SK-N-SH (cell line): Measurements from ENCODE around the gene PJA2. TPM values are rescaled to one million over a fixed set of nuclear protein-coding genes. Genes with fewer than 3 reads are reported as not detected.

ENCODE experiments used
- CTCF ChIA-PET: fragments of 300-600, 350-600 bp; formaldehyde crosslinking; extraction: SDS; loops from one replicate; lab custom pipeline; 2021; lab: Yijun Ruan, JAX
- POLR2A ChIA-PET: fragments of 350-600 bp; sonication (Branson Sonifier 250); formaldehyde crosslinking; extraction: SDS; loops from one replicate; lab custom pipeline; 2020; ENCODE audit warnings: antibody characterized with exemption, inconsistent platforms; lab: Yijun Ruan, JAX
- DNase-seq: peaks from one replicate; pipeline ENCODE4 v3.0.0; 2012
- H2AFZ ChIP-seq: fragments of 200-600 bp; sonication (generic); 2 replicates; pipeline ENCODE4 v1.8.1; 2016; ENCODE audit warnings: antibody characterized with exemption, mild to moderate bottlenecking, low read depth
- H3F3A ChIP-seq: fragments of 200-600 bp; sonication (generic); replicated peaks from 2 replicates; pipeline ENCODE3; 2016; ENCODE audit warnings: antibody characterized with exemption, mild to moderate bottlenecking; ENCODE audit not compliant: insufficient read depth
- H3K27ac ChIP-seq, 2 experiments: fragments of 200-500 bp in 1 of 2; fragments of 200-600 bp in 1 of 2; sonication (Bioruptor generic) in 1 of 2; sonication (generic), shearing (Covaris generic) in 1 of 2; 2 replicates each; pipeline versions ENCODE4 v1.5.1 to v1.6.1; 2014 to 2016; ENCODE audit warnings: low read depth in 2 of 2, inconsistent platforms in 1 of 2, low read length in 1 of 2, mild to moderate bottlenecking in 1 of 2, mixed read lengths in 1 of 2
- H3K27me3 ChIP-seq: fragments of 200-600 bp; sonication (generic), shearing (Covaris generic); 2 replicates; pipeline ENCODE4 v1.6.1; 2016; ENCODE audit warnings: mixed run types; ENCODE audit not compliant: insufficient read depth
- H3K36me3 ChIP-seq, 2 experiments: fragments of 200-500 bp in 1 of 2; fragments of 200-600 bp in 1 of 2; sonication (Bioruptor generic) in 1 of 2; sonication (generic) in 1 of 2; replicated peaks in 1 of 2; 2 replicates each; pipeline versions ENCODE3 to v1.5.1; 2014 to 2016; ENCODE audit warnings: low read length in 1 of 2, mild to moderate bottlenecking in 1 of 2; ENCODE audit not compliant: insufficient read depth in 2 of 2, control insufficient read depth in 1 of 2
- H3K4me1 ChIP-seq, 2 experiments: fragments of 200-500 bp in 1 of 2; fragments of 200-600 bp in 1 of 2; sonication (Bioruptor generic) in 1 of 2; sonication (generic), shearing (Covaris generic) in 1 of 2; 2 replicates each; pipeline versions ENCODE4 v1.5.1 to v1.6.1; 2014 to 2016; ENCODE audit warnings: low read depth in 1 of 2, low read length in 1 of 2, mixed run types in 1 of 2; ENCODE audit not compliant: insufficient read depth in 2 of 2, control insufficient read depth in 1 of 2
- H3K4me2 ChIP-seq: fragments of 200-600 bp; sonication (generic), shearing (Covaris generic); 2 replicates; pipeline ENCODE4 v1.6.1; 2017; ENCODE audit warnings: mixed run types
- H3K4me3 ChIP-seq, 2 experiments: fragments of 200-500 bp in 1 of 2; fragments of 200-600 bp in 1 of 2; sonication (Bioruptor generic) in 1 of 2; sonication (generic), shearing (Covaris generic) in 1 of 2; 2 replicates each; pipeline versions ENCODE4 v1.5.1 to v1.8.1; 2014 to 2016; ENCODE audit warnings: low read depth in 2 of 2, inconsistent platforms in 1 of 2, low read length in 1 of 2, mild to moderate bottlenecking in 1 of 2, mixed read lengths in 1 of 2, moderate library complexity in 1 of 2
- H3K79me2 ChIP-seq: fragments of 200-600 bp; sonication (generic); 2 replicates; pipeline ENCODE4 v1.8.1; 2017; ENCODE audit warnings: mild to moderate bottlenecking; ENCODE audit not compliant: insufficient read depth
- H3K9ac ChIP-seq: fragments of 200-600 bp; sonication (generic); 2 replicates; pipeline ENCODE4 v1.6.1; 2017; ENCODE audit warnings: mixed run types
- H3K9me2 ChIP-seq: fragments of 200-600 bp; sonication (generic); 2 replicates; pipeline ENCODE4 v1.6.1; 2017; ENCODE audit warnings: mixed run types
- H3K9me3 ChIP-seq: fragments of 200-600 bp; sonication (generic); 2 replicates; pipeline ENCODE4 v1.6.1; 2017; ENCODE audit warnings: mixed run types, mild to moderate bottlenecking, moderate library complexity
- H4K20me1 ChIP-seq: fragments of 200-600 bp; sonication (generic); 2 replicates; pipeline ENCODE4 v1.6.1; 2017; ENCODE audit warnings: mild to moderate bottlenecking, mixed run types; ENCODE audit not compliant: insufficient read depth
- CTCF ChIP-seq: fragments of 200-600 bp; sonication (generic); IDR thresholded peaks from 2 replicates; pipeline ENCODE4 v1.6.1; 2017; ENCODE audit warnings: antibody characterized with exemption, mild to moderate bottlenecking, moderate library complexity
- EP300 ChIP-seq, 2 experiments: IDR thresholded peaks; 2 replicates each; pipeline versions ENCODE4 v1.4.0 to v1.6.1; 2012; ENCODE audit warnings: borderline replicate concordance in 1 of 2, low read depth in 1 of 2, low read length in 1 of 2
- FOSL2 ChIP-seq: IDR thresholded peaks from 2 replicates; pipeline ENCODE4 v1.4.0; 2012; ENCODE audit warnings: low read depth, mild to moderate bottlenecking, moderate library complexity, borderline replicate concordance
- FOXM1 ChIP-seq: IDR thresholded peaks from 2 replicates; pipeline ENCODE4 v1.4.0; 2012; ENCODE audit warnings: low read depth, mild to moderate bottlenecking
- GABPA ChIP-seq: IDR thresholded peaks from 2 replicates; pipeline ENCODE4 v1.4.0; 2012; ENCODE audit warnings: low read depth, mild to moderate bottlenecking
- GATA2 ChIP-seq: sonication (generic); formaldehyde crosslinking; IDR thresholded peaks from 2 replicates; pipeline ENCODE4 v1.5.0; 2020; ENCODE audit warnings: mild to moderate bottlenecking, missing genetic modification reagents
- MAX ChIP-seq: IDR thresholded peaks from 2 replicates; pipeline ENCODE4 v1.4.0; 2012; ENCODE audit warnings: low read depth
- MEF2A ChIP-seq: IDR thresholded peaks from 2 replicates; pipeline ENCODE4 v1.4.0; 2012; ENCODE audit warnings: low read depth, borderline replicate concordance
- RCOR1 ChIP-seq: fragments of 150-350 bp; IDR thresholded peaks from 2 replicates; pipeline ENCODE4 v1.6.1; 2017; ENCODE audit warnings: antibody characterized with exemption, low read length
- REST ChIP-seq: IDR thresholded peaks from 2 replicates; pipeline ENCODE4 v1.6.1; 2012; ENCODE audit warnings: mild to moderate bottlenecking, low read depth, low read length, moderate library complexity
- RFX5 ChIP-seq: IDR thresholded peaks from 2 replicates; pipeline ENCODE4 v1.6.1; 2012; ENCODE audit warnings: mild to moderate bottlenecking, improper control_type of control experiment, low read length
- RXRA ChIP-seq: IDR thresholded peaks from 2 replicates; pipeline ENCODE4 v1.4.0; 2012; ENCODE audit warnings: low read depth, mild to moderate bottlenecking, borderline replicate concordance
- TCF12 ChIP-seq: IDR thresholded peaks from 2 replicates; pipeline ENCODE4 v1.4.0; 2012
- USF1 ChIP-seq: IDR thresholded peaks from 2 replicates; pipeline ENCODE4 v1.4.0; 2012; ENCODE audit warnings: low read depth, borderline replicate concordance
- WGBS: methylation state at CpG from one replicate; pipeline ENCODE4 v1.1.6; 2017; ENCODE audit warnings: low lambda C conversion rate; 5-methylcytosine and 5-hydroxymethylcytosine counted together
- polyA plus RNA-seq, 3 experiments: library from polyadenylated mRNA; depleted of rRNA; stranded (reverse); fragments of >200 nt; gene quantifications; 2 replicates each; pipeline ENCODE4 v1.2.3, GENCODE V29; 2012

Gene PJA2
- polyA plus RNA-seq, 1 of the 3 experiments (the other 2 are of a cell fraction), result 30.7 TPM

GRCh38 chr5:109396965-109397364 lies 12.8 kb downstream of the PJA2 start:
- Histone ChIP-seq H3K9me2 (no peaks in the 10 kb centered on the region), H3K27me3 (no peaks in the 10 kb centered on the region), H3K36me3 (peaks cover 0 to 20% of the 10 kb centered on the region in 2 experiments), H3K79me2 (peaks cover 99% of the 10 kb centered on the region), H3K4me1 (peaks cover 2 to 6% of the 10 kb centered on the region in 2 experiments; a peak in 3 of 4 replicates), H3K4me3 (no peak overlapping the region), H4K20me1 (peaks cover 97% of the 10 kb centered on the region), H3K9me3 (no peaks in the 10 kb centered on the region), H3F3A (peaks cover 5% of the 10 kb centered on the region), H2AFZ (no peak overlapping the region), H3K27ac (no peak overlapping the region), H3K9ac (no peak overlapping the region), H3K4me2 (no peak overlapping the region)
- no peak for TF ChIP-seq FOXM1
- TF ChIP-seq USF1, result no peak
- TF ChIP-seq FOSL2, result no peak
- no peak for TF ChIP-seq RFX5
- TF ChIP-seq MAX, result no peak
- no peak for TF ChIP-seq EP300 (IDR thresholded peaks at IDR 0.05; ENCODE audit: borderline replicate concordance in 1 of 2, low read depth in 1 of 2, low read length in 1 of 2)
- no peak for TF ChIP-seq MEF2A
- TF ChIP-seq TCF12, result no peak
- TF ChIP-seq REST, result no peak
- no peak for TF ChIP-seq GATA2 (CRISPR knock-in tag)
- no peak for TF ChIP-seq GABPA
- TF ChIP-seq RCOR1, result no peak
- no peak for TF ChIP-seq RXRA
- no peak for TF ChIP-seq CTCF
- POLR2A ChIA-PET, result no interaction called here
- CTCF ChIA-PET, result no interaction called here
- DNase-seq, result no peak
- 50% methylated on average over 2 of the region's 2 CpGs for WGBS
